ENCODE measurements around the gene KRTAP25-1. TPM values are rescaled to one million over a fixed set of nuclear protein-coding genes. Genes with fewer than 3 reads are reported as not detected.

The KRTAP25-1 gene
- total and polyA plus RNA-seq, 10 of the 15 experiments (the other 5 are each of a cell fraction or from before 2014, with no cell fraction given) = not detected

DNA sequence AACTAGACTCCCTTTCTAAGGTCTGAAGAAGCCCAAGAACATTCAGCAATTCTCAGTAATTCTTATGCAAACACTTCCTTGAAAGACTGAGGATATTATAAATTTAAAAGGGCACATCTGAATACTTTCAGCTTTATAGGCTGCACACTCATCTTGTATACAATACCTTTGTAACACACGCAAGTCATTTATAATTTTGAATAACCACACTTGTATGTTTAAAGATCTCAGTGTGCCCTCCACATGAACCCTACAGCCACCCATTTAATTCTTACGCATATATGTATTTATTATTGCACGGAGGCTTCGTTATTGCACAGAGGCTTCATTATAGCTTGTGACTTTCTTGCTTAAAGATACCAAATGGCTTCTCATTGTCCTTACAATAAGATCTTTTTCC is 49.4 kb upstream of the KRTAP25-1 start:
- POLR2A ChIA-PET = no interaction called here
- Histone ChIP-seq H3K4me3 (no peak overlapping the region), H3K9me3 (replicated peaks; ENCODE audit: control insufficient read depth, insufficient read depth, low read length) (no peaks in the 10 kb centered on the region), H3K4me1 (ENCODE audit: control insufficient read depth, insufficient read depth, low read length) (no peaks in the 10 kb centered on the region), H3K27ac (ENCODE audit: control insufficient read depth, insufficient read depth) (no peak overlapping the region), H3K79me2 (ENCODE audit: control insufficient read depth, insufficient read depth, low read length) (no peaks in the 10 kb centered on the region), H3K36me3 (ENCODE audit: control insufficient read depth in 2 of 2, insufficient read depth in 2 of 2, low read length in 1 of 2) (no peaks in the 10 kb centered on the region), H3K9ac (ENCODE audit: control insufficient read depth, insufficient read depth, low read length) (no peak overlapping the region), H2AFZ (ENCODE audit: control insufficient read depth, low read depth, low read length) (no peak overlapping the region), H4K20me1 (ENCODE audit: control insufficient read depth, insufficient read depth) (no peaks in the 10 kb centered on the region), H3K4me2 (ENCODE audit: control insufficient read depth, insufficient read depth) (no peak overlapping the region), H3K27me3 (replicated peaks in 1 of 2; ENCODE audit: control insufficient read depth in 2 of 2, insufficient read depth in 2 of 2, low read length in 1 of 2) (no peaks in the 10 kb centered on the region)
- DNase-seq (ENCODE audit: low read depth, low spot score) (no peak), FAIRE-seq (no peak), ATAC-seq (no peak)
- no peak for TF ChIP-seq CBX5 (IDR thresholded peaks at IDR 0.05; ENCODE audit: low read depth)
- no peak for TF ChIP-seq CHD1 (IDR thresholded peaks at IDR 0.05; ENCODE audit: low read depth, low read length)
- no peak for TF ChIP-seq ZBTB11 (CRISPR knock-in tag; IDR thresholded peaks at IDR 0.05)
- TF ChIP-seq GATAD2B (conservative IDR thresholded peaks at IDR 0.05; ENCODE audit: low read depth) = no peak
- no peak for TF ChIP-seq SIN3A (IDR thresholded peaks at IDR 0.05; ENCODE audit: low read depth, low read length)
- TF ChIP-seq ZBTB33 (IDR thresholded peaks at IDR 0.05) = no peak
- TF ChIP-seq RAD21 (IDR thresholded peaks at IDR 0.05; ENCODE audit: insufficient read depth, low read depth, low read length) = no peak
- no peak for TF ChIP-seq HCFC1 (IDR thresholded peaks at IDR 0.05; ENCODE audit: low read length)
- TF ChIP-seq, protein P1, sequence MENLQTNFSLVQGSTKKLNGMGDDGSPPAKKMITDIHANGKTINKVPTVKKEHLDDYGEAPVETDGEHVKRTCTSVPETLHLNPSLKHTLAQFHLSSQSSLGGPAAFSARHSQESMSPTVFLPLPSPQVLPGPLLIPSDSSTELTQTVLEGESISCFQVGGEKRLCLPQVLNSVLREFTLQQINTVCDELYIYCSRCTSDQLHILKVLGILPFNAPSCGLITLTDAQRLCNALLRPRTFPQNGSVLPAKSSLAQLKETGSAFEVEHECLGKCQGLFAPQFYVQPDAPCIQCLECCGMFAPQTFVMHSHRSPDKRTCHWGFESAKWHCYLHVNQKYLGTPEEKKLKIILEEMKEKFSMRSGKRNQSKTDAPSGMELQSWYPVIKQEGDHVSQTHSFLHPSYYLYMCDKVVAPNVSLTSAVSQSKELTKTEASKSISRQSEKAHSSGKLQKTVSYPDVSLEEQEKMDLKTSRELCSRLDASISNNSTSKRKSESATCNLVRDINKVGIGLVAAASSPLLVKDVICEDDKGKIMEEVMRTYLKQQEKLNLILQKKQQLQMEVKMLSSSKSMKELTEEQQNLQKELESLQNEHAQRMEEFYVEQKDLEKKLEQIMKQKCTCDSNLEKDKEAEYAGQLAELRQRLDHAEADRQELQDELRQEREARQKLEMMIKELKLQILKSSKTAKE (IDR thresholded peaks at IDR 0.05; ENCODE audit: low read depth, poor library complexity, severe bottlenecking) = no peak
- TF ChIP-seq, protein P2, sequence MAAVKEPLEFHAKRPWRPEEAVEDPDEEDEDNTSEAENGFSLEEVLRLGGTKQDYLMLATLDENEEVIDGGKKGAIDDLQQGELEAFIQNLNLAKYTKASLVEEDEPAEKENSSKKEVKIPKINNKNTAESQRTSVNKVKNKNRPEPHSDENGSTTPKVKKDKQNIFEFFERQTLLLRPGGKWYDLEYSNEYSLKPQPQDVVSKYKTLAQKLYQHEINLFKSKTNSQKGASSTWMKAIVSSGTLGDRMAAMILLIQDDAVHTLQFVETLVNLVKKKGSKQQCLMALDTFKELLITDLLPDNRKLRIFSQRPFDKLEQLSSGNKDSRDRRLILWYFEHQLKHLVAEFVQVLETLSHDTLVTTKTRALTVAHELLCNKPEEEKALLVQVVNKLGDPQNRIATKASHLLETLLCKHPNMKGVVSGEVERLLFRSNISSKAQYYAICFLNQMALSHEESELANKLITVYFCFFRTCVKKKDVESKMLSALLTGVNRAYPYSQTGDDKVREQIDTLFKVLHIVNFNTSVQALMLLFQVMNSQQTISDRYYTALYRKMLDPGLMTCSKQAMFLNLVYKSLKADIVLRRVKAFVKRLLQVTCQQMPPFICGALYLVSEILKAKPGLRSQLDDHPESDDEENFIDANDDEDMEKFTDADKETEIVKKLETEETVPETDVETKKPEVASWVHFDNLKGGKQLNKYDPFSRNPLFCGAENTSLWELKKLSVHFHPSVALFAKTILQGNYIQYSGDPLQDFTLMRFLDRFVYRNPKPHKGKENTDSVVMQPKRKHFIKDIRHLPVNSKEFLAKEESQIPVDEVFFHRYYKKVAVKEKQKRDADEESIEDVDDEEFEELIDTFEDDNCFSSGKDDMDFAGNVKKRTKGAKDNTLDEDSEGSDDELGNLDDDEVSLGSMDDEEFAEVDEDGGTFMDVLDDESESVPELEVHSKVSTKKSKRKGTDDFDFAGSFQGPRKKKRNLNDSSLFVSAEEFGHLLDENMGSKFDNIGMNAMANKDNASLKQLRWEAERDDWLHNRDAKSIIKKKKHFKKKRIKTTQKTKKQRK (IDR thresholded peaks at IDR 0.05; ENCODE audit: low read depth, low read length) = no peak
- RAD21 ChIA-PET (ENCODE audit: unreplicated experiment) = interaction anchor here (0.8 kb wide), 1 partner anchor 10 kb away, joined by 3 read pairs; no protein-coding TSS in a partner anchor
- SMC1A ChIA-PET (ENCODE audit: uncharacterized antibody, unreplicated experiment) = no interaction called here
- BruUV-seq (replicated peaks) = no TSS peak
- in situ Hi-C loops (cut with MboI) (loop anchor here (5.0 kb wide), 1 partner anchor 744 kb away; no protein-coding TSS in a partner anchor), intact Hi-C loops (cut with micrococcal nuclease; ENCODE audit: unreplicated experiment) (no loop called here)
- CTCF ChIA-PET = interaction anchor here (1.1 to 1.3 kb wide), 2 partner anchors 38 to 541 kb away, joined by 3 read pairs; no protein-coding TSS in a partner anchor
- WGBS (ENCODE audit: insufficient coverage, insufficient replicate concordance, low lambda C conversion rate, missing lambda C conversion rate) = 26% methylated on average over 4 of the region's 4 CpGs
